GM12873 (cell line): ENCODE results near the gene OPCML.

Source experiments
- TF ChIP-seq, protein P1 (sequence below): IDR thresholded peaks from 2 replicates; pipeline ENCODE4 v1.5.1; 2012; ENCODE audit warnings: low read depth, mild to moderate bottlenecking, moderate library complexity, low read length, control low read depth; ENCODE audit not compliant: insufficient read depth; ENCODE audit errors: missing control alignments

The OPCML gene

DNA sequence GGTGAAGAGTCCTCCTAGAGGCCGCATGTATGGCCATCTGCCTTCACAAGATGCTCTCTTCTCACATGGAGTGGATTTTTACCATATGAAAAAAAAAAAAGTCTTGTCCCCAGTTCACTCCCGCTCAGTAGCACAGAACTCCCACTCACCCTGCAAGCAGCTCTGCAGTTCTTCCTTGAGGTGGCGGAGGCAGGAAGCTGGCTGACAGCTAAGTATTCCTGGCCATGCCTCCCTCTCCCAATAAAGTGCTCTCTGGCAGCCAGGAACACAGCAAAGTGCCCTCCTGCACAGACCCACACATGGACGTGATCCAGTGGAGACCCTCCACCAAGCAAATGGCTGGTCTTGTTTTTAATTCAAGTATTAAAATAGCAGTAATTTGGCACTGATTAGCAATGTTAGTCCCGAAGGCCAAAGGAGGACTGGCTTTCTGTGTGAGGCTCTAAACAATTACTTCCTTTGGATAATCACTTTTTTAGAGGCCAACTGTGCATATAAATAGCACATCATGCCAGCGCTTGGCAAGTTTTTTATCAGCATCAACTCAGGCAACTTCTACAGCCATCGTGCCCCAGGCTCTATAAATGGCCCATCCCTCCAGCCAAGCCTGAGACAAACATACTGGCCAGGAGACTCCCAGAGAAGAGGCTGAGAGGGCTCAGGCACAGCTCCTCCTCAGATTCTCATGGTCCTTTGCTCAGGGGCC lies 413.6 kb downstream of the OPCML start:
- TF ChIP-seq, protein P1, sequence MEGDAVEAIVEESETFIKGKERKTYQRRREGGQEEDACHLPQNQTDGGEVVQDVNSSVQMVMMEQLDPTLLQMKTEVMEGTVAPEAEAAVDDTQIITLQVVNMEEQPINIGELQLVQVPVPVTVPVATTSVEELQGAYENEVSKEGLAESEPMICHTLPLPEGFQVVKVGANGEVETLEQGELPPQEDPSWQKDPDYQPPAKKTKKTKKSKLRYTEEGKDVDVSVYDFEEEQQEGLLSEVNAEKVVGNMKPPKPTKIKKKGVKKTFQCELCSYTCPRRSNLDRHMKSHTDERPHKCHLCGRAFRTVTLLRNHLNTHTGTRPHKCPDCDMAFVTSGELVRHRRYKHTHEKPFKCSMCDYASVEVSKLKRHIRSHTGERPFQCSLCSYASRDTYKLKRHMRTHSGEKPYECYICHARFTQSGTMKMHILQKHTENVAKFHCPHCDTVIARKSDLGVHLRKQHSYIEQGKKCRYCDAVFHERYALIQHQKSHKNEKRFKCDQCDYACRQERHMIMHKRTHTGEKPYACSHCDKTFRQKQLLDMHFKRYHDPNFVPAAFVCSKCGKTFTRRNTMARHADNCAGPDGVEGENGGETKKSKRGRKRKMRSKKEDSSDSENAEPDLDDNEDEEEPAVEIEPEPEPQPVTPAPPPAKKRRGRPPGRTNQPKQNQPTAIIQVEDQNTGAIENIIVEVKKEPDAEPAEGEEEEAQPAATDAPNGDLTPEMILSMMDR = no peak

DNA sequence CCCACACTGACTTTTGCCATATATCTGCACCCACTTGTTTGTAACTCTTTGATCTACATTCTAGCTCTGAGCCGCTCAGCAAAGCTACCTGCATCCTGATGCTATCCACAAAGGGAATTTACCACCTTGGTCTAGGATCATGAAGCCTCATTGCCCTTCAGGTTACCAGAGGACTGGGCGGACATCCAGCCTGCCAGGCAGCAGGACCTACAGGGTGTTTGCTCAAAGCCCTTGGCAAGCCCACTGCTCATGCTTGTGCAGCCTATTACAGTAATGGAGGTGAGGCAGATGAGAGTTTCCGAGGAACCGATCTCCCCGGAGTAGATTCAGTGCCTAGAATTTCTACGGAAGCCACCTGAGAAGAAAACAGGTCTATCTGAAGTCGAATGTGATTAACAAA lies 417.2 kb downstream of the OPCML start:
- TF ChIP-seq, protein P1 = no peak

DNA sequence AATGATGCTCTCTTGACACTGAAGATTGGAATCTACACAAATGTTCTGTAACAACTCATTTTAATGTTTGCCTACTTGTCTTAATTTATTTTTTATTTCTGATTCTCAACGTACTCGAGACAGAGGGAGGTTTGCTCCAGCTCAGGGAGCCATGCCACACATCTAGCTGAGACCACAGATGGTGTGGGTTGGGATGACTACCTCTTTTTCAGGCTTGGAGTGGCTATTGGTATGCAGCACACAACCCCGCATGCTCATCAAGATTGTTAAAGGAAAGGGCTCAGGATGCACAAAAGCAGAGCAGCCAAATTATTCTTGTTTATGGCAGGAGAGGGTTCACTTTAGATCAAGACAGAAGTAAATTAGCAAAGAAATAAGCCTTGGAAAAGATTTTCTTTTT lies 424.5 kb downstream of the OPCML start:
- TF ChIP-seq, protein P1 = no peak

DNA sequence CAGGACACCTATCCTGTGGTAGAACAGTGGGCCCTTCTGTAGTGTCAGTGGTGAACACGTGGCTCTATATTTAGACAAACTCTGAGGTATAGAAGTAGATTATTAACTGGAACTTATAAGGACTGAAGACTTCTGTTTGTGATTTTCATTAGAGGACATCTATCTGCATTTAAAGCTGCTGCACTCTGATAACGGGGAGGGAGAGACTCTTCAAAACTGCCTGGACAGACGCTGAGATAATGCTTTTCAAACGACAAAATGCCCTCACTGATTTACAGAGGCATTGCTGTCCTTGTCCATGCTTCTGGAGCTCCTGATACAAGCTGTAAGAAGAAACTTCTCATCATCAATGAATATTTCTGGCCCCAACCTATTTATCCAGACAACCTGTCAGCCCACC lies 425.2 kb downstream of the OPCML start:
- TF ChIP-seq, protein P1 = no peak

DNA sequence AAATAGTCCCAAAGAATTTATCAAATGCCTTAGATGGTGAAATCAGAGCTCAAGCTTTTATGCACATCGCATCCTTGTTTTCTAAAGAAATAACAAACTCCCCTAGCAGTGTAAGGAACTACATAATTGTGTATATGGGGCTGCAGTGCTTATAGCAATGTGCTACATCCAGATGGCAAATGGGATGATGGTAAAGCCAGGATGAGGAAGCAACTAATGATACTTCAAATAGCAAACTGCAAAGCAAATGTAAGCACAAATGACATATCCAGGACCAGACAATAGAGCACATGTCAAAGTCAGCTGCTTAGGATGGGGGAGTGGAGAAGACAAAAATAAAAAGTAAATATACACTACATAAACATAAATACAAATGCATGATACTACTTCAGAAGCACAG lies 425.9 kb downstream of the OPCML start:
- TF ChIP-seq, protein P1 = no peak

DNA sequence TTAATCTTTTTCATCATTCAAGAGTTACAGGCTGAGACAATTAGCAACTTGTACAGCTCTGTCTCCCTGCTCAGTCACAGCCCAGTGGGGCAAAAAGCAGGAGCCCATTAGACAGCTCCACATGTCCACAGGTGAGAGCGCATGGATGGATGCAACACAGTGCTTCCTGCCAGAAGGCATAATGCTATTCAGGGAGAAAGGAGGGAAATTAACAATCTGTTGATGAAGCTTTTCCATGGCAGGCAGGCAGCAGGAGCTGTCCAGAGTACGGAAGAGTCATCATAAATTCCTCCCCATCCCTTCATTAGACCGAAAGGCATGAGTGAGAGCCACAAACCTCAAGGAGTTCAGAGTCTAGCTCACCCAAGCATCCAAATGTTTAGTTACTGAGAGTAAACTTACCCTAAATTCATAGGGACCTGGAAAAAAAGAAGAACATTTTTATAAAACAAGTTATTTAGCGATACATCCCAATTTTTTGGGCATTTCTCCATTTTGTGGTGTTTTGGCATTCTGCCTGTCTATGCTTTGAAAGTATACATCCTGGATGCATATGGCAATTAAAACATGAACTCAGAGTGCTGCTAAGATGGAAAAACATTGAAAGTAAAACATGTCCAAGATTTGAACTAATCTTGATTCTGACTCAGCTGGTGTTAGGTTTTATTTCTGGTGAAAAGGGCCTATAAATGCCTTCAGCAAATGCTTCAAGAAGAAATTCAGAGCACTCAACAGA lies 428.1 kb downstream of the OPCML start:
- TF ChIP-seq, protein P1 = no peak

DNA sequence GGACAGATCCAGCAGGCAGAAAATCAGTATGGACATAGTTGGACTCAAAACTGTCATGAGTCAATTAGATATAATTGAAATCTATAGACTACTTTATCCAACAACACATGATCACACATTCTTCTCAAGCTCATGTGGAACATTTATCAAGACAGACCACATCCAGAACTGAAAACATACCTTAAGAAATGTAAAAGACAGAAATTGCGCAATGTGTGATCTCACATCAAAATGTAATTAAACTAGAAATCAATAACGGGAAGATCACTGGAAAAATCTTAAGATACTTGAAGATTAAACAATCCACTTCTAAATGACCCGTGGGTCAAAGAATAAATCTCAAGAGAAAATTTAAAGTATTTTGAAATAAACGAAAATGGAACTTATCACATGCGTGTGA lies 435.3 kb downstream of the OPCML start:
- TF ChIP-seq, protein P1 = no peak
